HG02885 (cell line): ENCODE measurements around the gene ZDHHC13.

Source experiments
- ATAC-seq: cut with Tn5 transposase; IDR thresholded peaks from one replicate; pipeline ENCODE4 v1.9.1; 2021; ENCODE audit warnings: mild to moderate bottlenecking; ENCODE audit not compliant: unreplicated experiment, poor library complexity

Gene ZDHHC13, protein sequence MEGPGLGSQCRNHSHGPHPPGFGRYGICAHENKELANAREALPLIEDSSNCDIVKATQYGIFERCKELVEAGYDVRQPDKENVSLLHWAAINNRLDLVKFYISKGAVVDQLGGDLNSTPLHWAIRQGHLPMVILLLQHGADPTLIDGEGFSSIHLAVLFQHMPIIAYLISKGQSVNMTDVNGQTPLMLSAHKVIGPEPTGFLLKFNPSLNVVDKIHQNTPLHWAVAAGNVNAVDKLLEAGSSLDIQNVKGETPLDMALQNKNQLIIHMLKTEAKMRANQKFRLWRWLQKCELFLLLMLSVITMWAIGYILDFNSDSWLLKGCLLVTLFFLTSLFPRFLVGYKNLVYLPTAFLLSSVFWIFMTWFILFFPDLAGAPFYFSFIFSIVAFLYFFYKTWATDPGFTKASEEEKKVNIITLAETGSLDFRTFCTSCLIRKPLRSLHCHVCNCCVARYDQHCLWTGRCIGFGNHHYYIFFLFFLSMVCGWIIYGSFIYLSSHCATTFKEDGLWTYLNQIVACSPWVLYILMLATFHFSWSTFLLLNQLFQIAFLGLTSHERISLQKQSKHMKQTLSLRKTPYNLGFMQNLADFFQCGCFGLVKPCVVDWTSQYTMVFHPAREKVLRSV

DNA sequence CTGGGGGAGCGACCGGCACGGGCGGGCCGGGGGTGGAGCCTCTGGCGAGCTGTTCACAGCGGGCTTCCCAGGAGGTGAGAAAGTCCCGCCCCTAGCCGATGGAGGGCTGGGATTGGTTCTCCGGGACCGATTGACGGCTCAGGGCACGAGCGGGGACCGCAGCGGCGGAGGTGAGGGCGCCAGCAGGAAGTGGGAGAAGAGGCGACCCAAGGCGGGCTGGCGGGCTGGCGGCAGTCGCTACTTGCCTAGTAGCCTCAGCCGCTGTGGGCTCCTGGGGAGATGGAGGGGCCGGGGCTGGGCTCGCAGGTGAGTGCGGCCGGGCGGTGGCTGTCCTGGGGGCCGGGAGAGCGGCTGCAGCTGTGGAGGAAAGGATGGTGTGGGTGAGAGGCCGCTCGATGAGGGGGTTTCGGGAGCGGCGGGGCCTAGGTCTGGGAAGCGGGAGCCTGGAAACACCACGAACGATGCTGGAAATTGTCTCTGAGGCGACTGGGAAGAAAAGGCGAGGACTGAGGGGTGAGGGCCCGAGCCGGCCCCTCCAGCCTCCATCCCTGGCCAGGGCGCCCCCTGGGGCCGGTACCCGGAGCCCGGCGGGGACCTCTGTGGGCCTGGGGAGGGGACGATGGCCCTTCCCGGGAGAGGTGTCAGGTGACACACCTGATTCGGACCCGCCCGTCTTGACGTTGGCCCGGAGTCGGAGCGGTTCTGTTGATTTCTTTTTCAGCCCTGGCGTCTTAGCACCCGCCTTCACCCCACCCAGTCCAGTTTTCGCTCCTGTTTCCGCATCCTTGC lies at the start of gene ZDHHC13:
Gene ZDHHC13, plus strand, starts transcription at position 198 of the 789 bp plus-strand sequence. Its CDS starts 82 bp downstream, at position 280.
- peak; percentile 99 for ATAC-seq

DNA sequence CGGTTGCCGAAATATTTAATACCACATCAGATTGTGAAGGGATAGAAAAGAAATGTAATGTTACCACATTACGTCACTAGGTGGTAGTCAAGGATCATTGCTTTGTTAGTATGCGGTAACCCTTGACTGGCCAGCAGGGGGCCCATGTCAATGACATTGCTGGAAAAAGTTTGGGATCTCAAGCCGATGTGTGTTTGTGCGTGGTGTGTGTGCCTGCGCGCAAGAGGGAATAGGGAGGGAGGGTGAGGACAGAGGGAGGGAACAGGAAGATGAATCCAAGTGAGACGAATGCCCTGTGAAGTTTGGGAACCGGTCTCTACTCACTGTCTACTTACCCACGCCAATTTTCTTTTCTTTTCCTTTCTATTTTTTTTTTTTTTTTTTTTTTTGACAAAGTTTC lies 45.7 kb upstream of the ZDHHC13 start:
- ATAC-seq, result peak; percentile 98

- no peak for ATAC-seq
Measured at GRCh38 chr11:19072464-19072863, 44.5 kb upstream of the ZDHHC13 start.

DNA sequence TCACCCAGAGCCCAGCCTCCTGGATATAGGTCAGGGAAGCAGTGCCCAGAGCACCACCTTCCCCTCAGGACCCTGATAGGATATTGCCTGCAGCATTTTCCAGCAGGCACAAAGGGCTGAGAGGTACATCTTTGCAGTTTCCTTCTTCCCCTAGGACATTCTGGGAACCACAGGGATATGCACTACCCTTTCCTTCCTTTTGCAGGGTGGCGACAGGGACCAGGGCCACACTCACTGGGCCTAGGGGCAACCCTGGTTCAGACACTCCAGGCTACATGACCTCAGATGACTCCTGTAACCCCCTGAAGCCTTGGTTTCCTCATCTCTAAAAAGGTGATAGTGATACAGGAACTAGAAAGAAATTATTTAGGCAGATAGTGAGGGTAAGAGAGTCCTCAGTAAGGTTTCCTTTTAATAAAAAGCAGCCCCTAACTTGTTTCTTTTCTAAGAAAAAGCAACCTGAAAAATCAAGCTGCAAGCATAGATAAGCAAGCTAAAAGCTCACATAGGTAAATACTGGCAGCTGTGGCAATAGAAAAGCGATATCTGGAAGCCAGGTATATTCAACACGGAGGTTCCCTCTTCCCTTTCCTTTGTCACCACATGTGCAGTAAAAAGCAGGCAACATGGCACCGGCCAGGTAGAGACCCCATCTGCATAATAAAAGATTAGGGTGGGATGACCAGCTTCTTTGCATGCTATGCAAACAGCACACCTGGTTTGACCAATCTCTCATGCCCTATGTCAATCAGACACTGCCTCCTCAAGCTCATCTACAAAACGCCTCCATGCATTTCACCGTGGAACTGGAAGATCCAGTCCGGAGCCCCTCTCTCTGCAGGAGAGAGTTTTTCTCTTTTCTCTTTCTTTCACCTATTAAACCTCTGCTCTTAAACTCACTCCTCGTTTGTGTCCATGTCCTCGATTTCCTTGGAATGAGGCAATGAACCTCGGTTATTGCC lies 43.2 kb upstream of the ZDHHC13 start:
- ATAC-seq, result no peak

DNA sequence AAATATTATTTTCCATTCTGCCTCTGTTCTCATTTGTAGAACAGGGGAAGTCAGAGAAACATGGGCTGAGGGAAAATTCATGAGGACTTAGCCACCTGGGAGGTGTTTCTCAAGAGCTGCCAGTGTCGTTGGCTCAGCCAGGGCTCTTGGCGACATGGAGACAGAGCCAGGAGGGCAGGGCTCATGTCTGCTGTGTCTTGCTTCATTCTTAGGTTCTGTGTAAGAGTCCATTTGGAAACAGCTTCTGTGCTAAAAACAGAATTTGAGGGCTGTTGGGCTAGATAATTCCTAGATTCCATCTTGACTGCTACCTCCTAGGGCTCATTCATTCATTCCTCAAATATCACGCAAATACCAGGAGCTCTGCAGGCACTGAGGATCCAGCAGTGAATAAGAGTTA lies 41.3 kb upstream of the ZDHHC13 start:
- no peak for ATAC-seq

- peak; percentile 78 for ATAC-seq
Measured at GRCh38 chr11:19076744-19077589, 40.0 kb upstream of the ZDHHC13 start.

DNA sequence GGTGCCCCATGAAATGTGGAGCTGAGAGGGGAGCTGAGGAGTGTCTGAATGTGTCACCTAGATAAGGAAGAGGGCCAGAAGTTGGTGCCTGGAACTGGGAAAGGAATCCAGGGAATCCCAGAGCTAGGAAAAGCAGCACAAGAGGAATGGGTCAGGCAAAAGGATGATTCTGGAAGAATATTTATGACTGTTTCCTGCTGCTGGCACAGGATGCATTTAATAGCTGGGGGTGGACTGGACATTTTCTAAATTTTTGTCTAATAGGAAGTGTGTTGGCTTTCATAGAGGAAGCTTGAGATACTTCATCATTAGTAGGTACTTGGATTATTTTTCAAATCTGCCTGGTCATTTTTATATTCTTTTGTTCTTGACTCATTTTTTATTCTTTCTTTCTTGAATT lies 39.0 kb upstream of the ZDHHC13 start:
- no peak for ATAC-seq

- no peak for ATAC-seq
Measured at GRCh38 chr11:19079643-19080440, 37.1 kb upstream of the ZDHHC13 start.

DNA sequence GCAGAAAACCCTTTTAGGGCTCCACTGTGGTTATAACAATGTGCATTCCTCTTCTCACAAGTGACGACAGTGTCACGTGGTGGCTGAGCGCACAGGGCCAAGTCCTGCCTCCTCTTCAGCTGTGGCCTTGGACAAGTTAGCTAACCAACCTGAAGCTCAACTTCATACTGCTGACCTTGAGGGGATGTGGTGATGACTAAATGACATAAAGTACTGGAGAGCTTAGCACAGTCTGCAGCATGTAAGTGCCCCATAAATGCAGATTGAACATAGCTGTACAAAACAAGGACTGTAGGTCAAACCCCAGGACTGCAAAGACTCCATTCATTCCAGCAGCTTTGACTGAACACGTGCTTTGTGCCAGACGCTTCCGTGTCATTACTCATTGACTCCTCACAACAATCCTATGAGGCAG lies 36.4 kb upstream of the ZDHHC13 start:
- no peak for ATAC-seq

- no peak for ATAC-seq
Measured at GRCh38 chr11:19083166-19083565, 33.8 kb upstream of the ZDHHC13 start.

DNA sequence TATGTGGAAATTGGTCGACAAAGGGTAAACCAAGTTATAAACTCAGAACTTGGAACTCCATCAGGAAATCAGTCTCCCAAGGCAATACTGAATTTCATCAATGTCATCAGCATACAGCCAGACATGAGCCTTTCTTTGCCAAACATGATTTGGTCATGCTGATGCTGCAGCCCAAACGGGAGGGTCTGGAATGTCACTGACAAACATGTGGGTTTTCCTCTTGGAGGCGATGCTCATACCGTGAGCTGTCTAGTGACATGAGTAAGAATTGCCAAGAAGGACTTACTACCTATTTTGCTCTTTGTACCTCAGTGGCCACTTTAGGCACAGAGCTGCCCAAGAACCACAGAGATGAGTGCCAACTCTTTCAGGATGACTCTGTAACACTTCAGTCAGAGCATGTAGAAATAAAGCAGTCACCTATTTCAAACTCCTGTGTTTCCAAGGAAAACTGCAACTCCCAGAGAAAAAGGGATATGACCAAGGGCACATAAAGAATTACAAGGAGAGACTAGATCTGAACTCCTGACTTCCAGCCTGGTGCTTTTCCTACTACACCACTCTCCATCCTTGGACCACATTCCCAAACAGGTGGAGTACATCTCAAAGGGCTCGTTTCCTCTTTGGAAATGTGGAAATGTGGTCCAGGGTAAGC lies 32.2 kb upstream of the ZDHHC13 start:
- ATAC-seq, result no peak

GRCh38 chr11:19087658-19088057 lies 29.3 kb upstream of the ZDHHC13 start:
- no peak for ATAC-seq

DNA sequence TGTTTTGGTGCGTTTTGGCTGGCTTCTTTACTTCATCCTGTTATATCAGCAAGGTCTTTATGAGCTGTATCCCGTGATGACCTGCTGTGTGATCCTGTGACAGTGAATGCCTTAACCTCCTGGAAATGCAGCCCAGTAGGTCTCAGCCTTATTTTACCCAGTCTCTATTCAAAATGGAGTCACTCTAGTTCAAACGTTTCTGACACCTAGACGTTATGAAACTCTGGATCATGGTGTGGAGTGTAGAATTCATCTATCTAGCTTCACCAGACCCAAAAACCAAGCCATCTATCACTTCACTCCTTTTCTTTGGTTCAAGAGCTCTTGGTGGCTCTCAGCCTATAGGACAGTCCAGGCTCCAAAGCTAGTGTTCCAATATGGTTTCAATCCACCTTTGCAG lies 28.2 kb upstream of the ZDHHC13 start:
- ATAC-seq, result no peak

DNA sequence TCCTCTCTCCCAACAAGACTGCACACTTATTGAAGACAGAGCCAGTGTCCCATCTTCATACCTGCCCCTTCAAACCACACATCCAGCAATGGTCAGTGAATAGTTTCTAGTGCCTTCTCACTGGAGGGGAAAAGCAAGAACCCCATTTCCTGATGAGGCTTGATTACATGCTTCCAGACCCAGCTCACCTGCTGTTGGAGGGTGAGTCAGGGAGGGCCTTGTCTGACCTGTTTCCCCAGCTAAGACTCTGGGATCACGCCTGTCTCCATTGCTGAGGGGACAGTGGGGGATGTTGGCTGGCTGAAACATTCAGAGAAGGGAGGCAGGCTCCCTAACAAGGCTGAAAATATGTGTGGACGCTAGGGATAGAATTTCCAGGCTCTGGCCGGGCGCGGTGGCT lies 27.5 kb upstream of the ZDHHC13 start:
- ATAC-seq, result no peak

- no peak for ATAC-seq
Measured at GRCh38 chr11:19091366-19091765, 25.6 kb upstream of the ZDHHC13 start.

GRCh38 chr11:19092342-19092741 lies 24.6 kb upstream of the ZDHHC13 start:
- no peak for ATAC-seq

DNA sequence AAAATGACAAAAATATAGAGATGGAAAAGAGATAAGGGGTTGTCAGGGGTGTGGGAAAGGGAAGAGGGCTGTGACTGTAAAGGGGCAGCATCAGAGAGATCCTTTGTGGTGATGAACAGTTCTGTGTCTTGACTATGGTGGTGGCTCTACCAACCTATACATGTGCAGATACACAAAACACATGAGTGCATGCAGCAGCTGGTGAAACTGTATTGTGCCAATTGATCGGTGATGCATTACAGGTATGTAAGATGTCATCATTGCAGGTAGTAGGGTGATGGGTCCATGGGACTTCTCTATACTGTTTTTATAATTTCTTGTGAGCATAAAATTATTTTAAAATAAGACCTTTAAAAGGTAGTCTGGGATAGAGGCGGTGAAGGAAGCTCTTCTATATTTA lies 24.1 kb upstream of the ZDHHC13 start:
- no peak for ATAC-seq

GRCh38 chr11:19093976-19094375 lies 23.0 kb upstream of the ZDHHC13 start:
- no peak for ATAC-seq
